Measurements from ENCODE around the gene MSMP. TPM values are rescaled to one million over a fixed set of nuclear protein-coding genes. Genes with fewer than 3 reads are reported as not detected.

The MSMP gene
- total and polyA plus RNA-seq, 10 of the 15 experiments (the other 5 are each of a cell fraction or from before 2014, with no cell fraction given) = 0.33 to 2.4 (median 0.86) TPM; not detected in 4

DNA sequence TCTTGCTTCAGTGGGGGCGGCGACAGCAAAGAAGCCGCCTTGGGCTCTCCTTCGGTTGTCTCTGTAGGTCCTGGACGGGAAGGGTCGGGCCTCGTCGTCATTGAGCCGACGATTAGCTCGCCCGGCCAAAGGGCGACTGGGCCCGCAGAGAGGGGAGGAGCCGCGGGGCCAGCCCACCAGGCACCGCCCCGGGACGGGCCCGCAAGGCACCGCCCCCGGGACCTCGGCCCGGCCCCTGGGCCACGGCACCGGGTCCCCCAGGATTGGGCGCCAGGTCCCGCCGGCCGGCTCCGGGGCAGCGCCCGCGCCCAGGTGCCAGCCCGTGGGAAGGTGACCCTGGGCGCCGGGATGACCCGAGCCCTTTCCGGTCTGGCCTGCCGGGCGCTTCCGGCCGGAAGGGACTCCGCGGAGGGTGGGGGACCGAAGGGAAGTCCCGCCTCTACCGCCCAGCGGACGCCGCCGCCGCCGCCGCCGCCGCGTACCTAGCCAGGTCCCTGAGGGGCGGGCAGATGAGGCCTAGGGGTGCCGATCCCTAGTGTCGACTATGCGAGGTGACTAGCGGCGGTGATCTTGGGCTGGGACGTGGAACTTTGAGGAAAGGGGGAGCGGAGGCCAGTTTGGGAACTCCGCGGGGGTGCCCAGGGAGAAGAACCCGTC is 5.1 kb downstream of the MSMP start, which contains the start of the genes GBA2 and RGP1 (continued):
- TF ChIP-seq, protein P1, sequence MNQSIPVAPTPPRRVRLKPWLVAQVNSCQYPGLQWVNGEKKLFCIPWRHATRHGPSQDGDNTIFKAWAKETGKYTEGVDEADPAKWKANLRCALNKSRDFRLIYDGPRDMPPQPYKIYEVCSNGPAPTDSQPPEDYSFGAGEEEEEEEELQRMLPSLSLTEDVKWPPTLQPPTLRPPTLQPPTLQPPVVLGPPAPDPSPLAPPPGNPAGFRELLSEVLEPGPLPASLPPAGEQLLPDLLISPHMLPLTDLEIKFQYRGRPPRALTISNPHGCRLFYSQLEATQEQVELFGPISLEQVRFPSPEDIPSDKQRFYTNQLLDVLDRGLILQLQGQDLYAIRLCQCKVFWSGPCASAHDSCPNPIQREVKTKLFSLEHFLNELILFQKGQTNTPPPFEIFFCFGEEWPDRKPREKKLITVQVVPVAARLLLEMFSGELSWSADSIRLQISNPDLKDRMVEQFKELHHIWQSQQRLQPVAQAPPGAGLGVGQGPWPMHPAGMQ (IDR thresholded peaks at IDR 0.05; ENCODE audit: borderline replicate concordance) = no peak
- no peak for TF ChIP-seq NFYB (IDR thresholded peaks at IDR 0.05; ENCODE audit: insufficient read depth, low read depth, low read length)
- TF ChIP-seq ZBED1 (IDR thresholded peaks at IDR 0.05; ENCODE audit: borderline replicate concordance) = no peak
- TF ChIP-seq EED (IDR thresholded peaks at IDR 0.05; ENCODE audit: low read depth) = no peak
- TF ChIP-seq, protein P2, sequence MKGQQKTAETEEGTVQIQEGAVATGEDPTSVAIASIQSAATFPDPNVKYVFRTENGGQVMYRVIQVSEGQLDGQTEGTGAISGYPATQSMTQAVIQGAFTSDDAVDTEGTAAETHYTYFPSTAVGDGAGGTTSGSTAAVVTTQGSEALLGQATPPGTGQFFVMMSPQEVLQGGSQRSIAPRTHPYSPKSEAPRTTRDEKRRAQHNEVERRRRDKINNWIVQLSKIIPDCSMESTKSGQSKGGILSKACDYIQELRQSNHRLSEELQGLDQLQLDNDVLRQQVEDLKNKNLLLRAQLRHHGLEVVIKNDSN (IDR thresholded peaks at IDR 0.05; ENCODE audit: borderline replicate concordance, extremely low read length, insufficient read depth, low read depth, low read length) = no peak
- no peak for TF ChIP-seq TCF12 (IDR thresholded peaks at IDR 0.05; ENCODE audit: low read depth, low read length)
- no peak for TF ChIP-seq TCF7 (IDR thresholded peaks at IDR 0.05; ENCODE audit: borderline replicate concordance)
- no peak for TF ChIP-seq TCF3 (IDR thresholded peaks at IDR 0.05; ENCODE audit: borderline replicate concordance, insufficient read depth, low read depth, low read length)
- no peak for TF ChIP-seq IRF4 (IDR thresholded peaks at IDR 0.05; ENCODE audit: low read depth, low read length)
- 0 out of 2 replicates have a peak, but pooled peaks have one; percentile 42 for TF ChIP-seq TAF1 (IDR thresholded peaks at IDR 0.05; ENCODE audit: borderline replicate concordance, low read depth, low read length)
- TF ChIP-seq PAX8 (IDR thresholded peaks at IDR 0.05) = no peak
- TF ChIP-seq POLR2A (IDR thresholded peaks at IDR 0.05; ENCODE audit: low read depth, low read length) = peak; percentile 76
- TF ChIP-seq, protein P3, sequence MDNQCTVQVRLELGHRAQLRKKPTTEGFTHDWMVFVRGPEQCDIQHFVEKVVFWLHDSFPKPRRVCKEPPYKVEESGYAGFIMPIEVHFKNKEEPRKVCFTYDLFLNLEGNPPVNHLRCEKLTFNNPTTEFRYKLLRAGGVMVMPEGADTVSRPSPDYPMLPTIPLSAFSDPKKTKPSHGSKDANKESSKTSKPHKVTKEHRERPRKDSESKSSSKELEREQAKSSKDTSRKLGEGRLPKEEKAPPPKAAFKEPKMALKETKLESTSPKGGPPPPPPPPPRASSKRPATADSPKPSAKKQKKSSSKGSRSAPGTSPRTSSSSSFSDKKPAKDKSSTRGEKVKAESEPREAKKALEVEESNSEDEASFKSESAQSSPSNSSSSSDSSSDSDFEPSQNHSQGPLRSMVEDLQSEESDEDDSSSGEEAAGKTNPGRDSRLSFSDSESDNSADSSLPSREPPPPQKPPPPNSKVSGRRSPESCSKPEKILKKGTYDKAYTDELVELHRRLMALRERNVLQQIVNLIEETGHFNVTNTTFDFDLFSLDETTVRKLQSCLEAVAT (IDR thresholded peaks at IDR 0.05) = no peak
- no peak for TF ChIP-seq POU2F2 (IDR thresholded peaks at IDR 0.05; ENCODE audit: borderline replicate concordance, low read depth, low read length)
- TF ChIP-seq KAT2A (conservative IDR thresholded peaks at IDR 0.05; ENCODE audit: control insufficient read depth, low read depth, low read length) = no peak
- TF ChIP-seq MTA3 (IDR thresholded peaks at IDR 0.05; ENCODE audit: borderline replicate concordance, low read length) = no peak
- TF ChIP-seq CHD2 (IDR thresholded peaks at IDR 0.05; ENCODE audit: borderline replicate concordance, low read depth, low read length) = no peak
- TF ChIP-seq, protein P4, sequence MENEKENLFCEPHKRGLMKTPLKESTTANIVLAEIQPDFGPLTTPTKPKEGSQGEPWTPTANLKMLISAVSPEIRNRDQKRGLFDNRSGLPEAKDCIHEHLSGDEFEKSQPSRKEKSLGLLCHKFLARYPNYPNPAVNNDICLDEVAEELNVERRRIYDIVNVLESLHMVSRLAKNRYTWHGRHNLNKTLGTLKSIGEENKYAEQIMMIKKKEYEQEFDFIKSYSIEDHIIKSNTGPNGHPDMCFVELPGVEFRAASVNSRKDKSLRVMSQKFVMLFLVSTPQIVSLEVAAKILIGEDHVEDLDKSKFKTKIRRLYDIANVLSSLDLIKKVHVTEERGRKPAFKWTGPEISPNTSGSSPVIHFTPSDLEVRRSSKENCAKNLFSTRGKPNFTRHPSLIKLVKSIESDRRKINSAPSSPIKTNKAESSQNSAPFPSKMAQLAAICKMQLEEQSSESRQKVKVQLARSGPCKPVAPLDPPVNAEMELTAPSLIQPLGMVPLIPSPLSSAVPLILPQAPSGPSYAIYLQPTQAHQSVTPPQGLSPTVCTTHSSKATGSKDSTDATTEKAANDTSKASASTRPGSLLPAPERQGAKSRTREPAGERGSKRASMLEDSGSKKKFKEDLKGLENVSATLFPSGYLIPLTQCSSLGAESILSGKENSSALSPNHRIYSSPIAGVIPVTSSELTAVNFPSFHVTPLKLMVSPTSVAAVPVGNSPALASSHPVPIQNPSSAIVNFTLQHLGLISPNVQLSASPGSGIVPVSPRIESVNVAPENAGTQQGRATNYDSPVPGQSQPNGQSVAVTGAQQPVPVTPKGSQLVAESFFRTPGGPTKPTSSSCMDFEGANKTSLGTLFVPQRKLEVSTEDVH (IDR thresholded peaks at IDR 0.05; ENCODE audit: low read depth, partially characterized antibody) = no peak
- TF ChIP-seq STAT1 (conservative IDR thresholded peaks at IDR 0.05) = no peak
- no peak for TF ChIP-seq ETV6 (conservative IDR thresholded peaks at IDR 0.05 in 1 of 2, IDR thresholded peaks at IDR 0.05 in 1 of 2; ENCODE audit: borderline replicate concordance in 1 of 2, low read depth in 1 of 2)
- TF ChIP-seq HDGF (IDR thresholded peaks at IDR 0.05) = no peak; the same call in 1 of the 2 replicates
- TF ChIP-seq, protein P5, sequence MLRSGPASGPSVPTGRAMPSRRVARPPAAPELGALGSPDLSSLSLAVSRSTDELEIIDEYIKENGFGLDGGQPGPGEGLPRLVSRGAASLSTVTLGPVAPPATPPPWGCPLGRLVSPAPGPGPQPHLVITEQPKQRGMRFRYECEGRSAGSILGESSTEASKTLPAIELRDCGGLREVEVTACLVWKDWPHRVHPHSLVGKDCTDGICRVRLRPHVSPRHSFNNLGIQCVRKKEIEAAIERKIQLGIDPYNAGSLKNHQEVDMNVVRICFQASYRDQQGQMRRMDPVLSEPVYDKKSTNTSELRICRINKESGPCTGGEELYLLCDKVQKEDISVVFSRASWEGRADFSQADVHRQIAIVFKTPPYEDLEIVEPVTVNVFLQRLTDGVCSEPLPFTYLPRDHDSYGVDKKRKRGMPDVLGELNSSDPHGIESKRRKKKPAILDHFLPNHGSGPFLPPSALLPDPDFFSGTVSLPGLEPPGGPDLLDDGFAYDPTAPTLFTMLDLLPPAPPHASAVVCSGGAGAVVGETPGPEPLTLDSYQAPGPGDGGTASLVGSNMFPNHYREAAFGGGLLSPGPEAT (IDR thresholded peaks at IDR 0.05; ENCODE audit: low read depth) = peak; percentile 20; the same call in 1 of the 2 replicates

All from GM12878 (cell line).